Endothelial cell of umbilical vein (primary cell): ENCODE results near the gene KLHL42. TPM values are rescaled to one million over a fixed set of nuclear protein-coding genes. Genes with fewer than 3 reads are reported as not detected.

Experiments
- BruUV-seq: library from RNA; stranded (reverse); fragments of 400-500 nt; replicated peaks from 2 replicates; lab custom pipeline; 2021; lab: Mats Ljungman, UMichigan
- CTCF ChIA-PET: fragments of 300-600, 350-600 bp; sonication (Branson Sonifier 250); formaldehyde crosslinking; loops from one replicate; lab custom pipeline; 2021; ENCODE audit warnings: antibody characterized with exemption, inconsistent platforms; lab: Charles Lee
- POLR2A ChIA-PET: fragments of 300-600, 350-600 bp; sonication (Branson Sonifier 250); formaldehyde crosslinking; loops from one replicate; lab custom pipeline; 2021; ENCODE audit warnings: antibody characterized with exemption, inconsistent platforms; lab: Charles Lee
- DNase-seq: peaks from one replicate; pipeline ENCODE4 v3.0.0-alpha.2; 2011; ENCODE audit warnings: low read depth, low spot score
- FAIRE-seq: peaks from 2 replicates; lab custom pipeline; 2011; peaks lifted over from hg19 to GRCh38; lab: Jason Lieb, UNC
- H2AFZ ChIP-seq: 2 replicates; pipeline ENCODE4 v1.6.0; 2012; ENCODE audit warnings: low read depth, low read length, control low read depth, inconsistent platforms
- H3K27ac ChIP-seq: 2 replicates; pipeline ENCODE4 v1.5.1; 2011; ENCODE audit warnings: low read depth, mild to moderate bottlenecking, control low read depth, low read length, moderate library complexity; ENCODE audit not compliant: insufficient read depth
- H3K27me3 ChIP-seq, 2 experiments: 2 replicates each; pipeline versions ENCODE4 v1.6.0 to v1.6.1; 2011; ENCODE audit warnings: low read length in 2 of 2, mixed read lengths in 1 of 2; ENCODE audit not compliant: control insufficient read depth in 2 of 2, insufficient read depth in 2 of 2
- H3K36me3 ChIP-seq, 2 experiments: 2 replicates in 1 of 2; 3 replicates in 1 of 2; pipeline ENCODE4 v1.5.1; 2011; ENCODE audit warnings: low read length in 2 of 2, mild to moderate bottlenecking in 1 of 2, moderate library complexity in 1 of 2; ENCODE audit not compliant: control insufficient read depth in 2 of 2, insufficient read depth in 2 of 2; ENCODE audit errors: extremely low read depth in 1 of 2
- H3K4me1 ChIP-seq: 3 replicates; pipeline ENCODE4 v1.5.1; 2011; ENCODE audit warnings: mild to moderate bottlenecking, low read length; ENCODE audit not compliant: control insufficient read depth, insufficient read depth; ENCODE audit errors: extremely low read depth
- H3K4me2 ChIP-seq: 2 replicates; pipeline ENCODE4 v1.6.1; 2011; ENCODE audit warnings: low read length, control low read depth, mixed read lengths; ENCODE audit not compliant: insufficient read depth
- H3K4me3 ChIP-seq, 3 experiments: fragments of 200-600 bp in 1 of 3; sonication (generic), shearing (Covaris generic) in 1 of 3; replicated peaks in 1 of 3; 2 replicates each; pipeline ENCODE4 v1.5.1; 2011 to 2016; ENCODE audit warnings: control low read depth in 3 of 3, low read length in 3 of 3, mild to moderate bottlenecking in 2 of 3, inconsistent platforms in 1 of 3, low read depth in 1 of 3, moderate library complexity in 1 of 3; ENCODE audit not compliant: insufficient read depth in 1 of 3
- H3K79me2 ChIP-seq: 2 replicates; pipeline ENCODE4 v1.6.0; 2012; ENCODE audit warnings: low read length, inconsistent platforms; ENCODE audit not compliant: control insufficient read depth, insufficient read depth
- H3K9ac ChIP-seq: replicated peaks from 2 replicates; pipeline ENCODE3; 2011; ENCODE audit warnings: low read length, control low read depth; ENCODE audit not compliant: insufficient read depth; ENCODE audit errors: extremely low read depth
- H3K9me1 ChIP-seq: replicated peaks from 3 replicates; pipeline ENCODE4 v1.6.0; 2011; ENCODE audit warnings: mild to moderate bottlenecking, low read length; ENCODE audit not compliant: control insufficient read depth, insufficient read depth; ENCODE audit errors: extremely low read depth
- H3K9me3 ChIP-seq: replicated peaks from 2 replicates; pipeline ENCODE4 v1.5.1; 2012; ENCODE audit warnings: low read length, inconsistent platforms; ENCODE audit not compliant: control insufficient read depth, insufficient read depth
- H4K20me1 ChIP-seq: replicated peaks from 2 replicates; pipeline ENCODE3; 2011; ENCODE audit warnings: mild to moderate bottlenecking, low read length; ENCODE audit not compliant: control insufficient read depth, insufficient read depth; ENCODE audit errors: extremely low read depth
- EZH2 ChIP-seq: IDR thresholded peaks from 2 replicates; pipeline ENCODE4 v1.6.1; 2012; ENCODE audit warnings: borderline replicate concordance, low read depth, mild to moderate bottlenecking, moderate library complexity, low read length, inconsistent platforms; ENCODE audit not compliant: severe bottlenecking
- FOS ChIP-seq: IDR thresholded peaks from 2 replicates; pipeline ENCODE4 v1.6.1; 2011; ENCODE audit warnings: mild to moderate bottlenecking, low read length, moderate library complexity, borderline replicate concordance; ENCODE audit not compliant: insufficient read depth
- GATA2 ChIP-seq: IDR thresholded peaks from 2 replicates; pipeline ENCODE4 v1.7.0; 2011; ENCODE audit warnings: low read depth, mild to moderate bottlenecking, moderate library complexity, mixed read lengths, low read length; ENCODE audit not compliant: insufficient read length, insufficient read depth
- JUN ChIP-seq: IDR thresholded peaks from 2 replicates; pipeline ENCODE4 v1.6.1; 2011; ENCODE audit warnings: borderline replicate concordance, low read depth; ENCODE audit not compliant: insufficient read length, insufficient read depth
- MYC ChIP-seq: IDR thresholded peaks from one replicate; pipeline ENCODE4 v1.6.1; 2011; ENCODE audit warnings: mild to moderate bottlenecking, low read depth, low read length
- POLR2A ChIP-seq: IDR thresholded peaks from 2 replicates; pipeline ENCODE4 v1.6.1; 2012; ENCODE audit warnings: low read depth, mild to moderate bottlenecking, control low read depth, low read length
- POLR2AphosphoS5 ChIP-seq: IDR thresholded peaks from 2 replicates; pipeline ENCODE4 v1.6.1; 2012; ENCODE audit warnings: low read depth, mild to moderate bottlenecking, control low read depth, low read length, moderate library complexity; ENCODE audit not compliant: insufficient read depth
- dilution Hi-C: fragments of 300-500 bp; cut with MboI; formaldehyde crosslinking; loops from one replicate; pipeline ENCODE4 v1.15.0; 2019; ENCODE audit warnings: low sequenced_read_pairs; ENCODE audit not compliant: extremely low pct_ligation_motif_present
- intact Hi-C: fragments of 100-400 bp; cut with micrococcal nuclease; formaldehyde crosslinking; loops from one replicate; pipeline ENCODE4 v1.10.0; 2022
- polyA plus RNA-seq, 4 experiments: library from polyadenylated mRNA; depleted of rRNA in 3 of 4; stranded (reverse) in 3 of 4; unstranded in 1 of 4; fragments of >200 nt; gene quantifications; 2 replicates each; pipeline versions ENCODE4 v1.2.1 to v1.2.3, GENCODE V29; 2011 to 2012; ENCODE audit warnings: missing spikeins in 1 of 4
- total RNA-seq: library from RNA; stranded (reverse); gene quantifications from 2 replicates; pipeline ENCODE4 v1.2.3, GENCODE V29; 2021
- TF ChIP-seq, protein P1 (sequence below), 2 donors: IDR thresholded peaks; 1 replicate in 1 of 2; 2 replicates in 1 of 2; pipeline ENCODE4 v1.5.1; 2011; ENCODE audit warnings: low read length in 2 of 2, mild to moderate bottlenecking in 2 of 2, moderate library complexity in 2 of 2, control low read depth in 1 of 2, inconsistent platforms in 1 of 2, low read depth in 1 of 2; ENCODE audit not compliant: insufficient read depth in 1 of 2; ENCODE audit errors: extremely low read depth in 1 of 2
- TF ChIP-seq, protein P2 (sequence below): IDR thresholded peaks from 2 replicates; pipeline ENCODE4 v1.6.1; 2011; ENCODE audit not compliant: insufficient read depth, insufficient read length

The KLHL42 gene
- total and polyA plus RNA-seq, 2 donors (not counting 3 experiments of a cell fraction or from before 2014, with no cell fraction given) = 20.1 to 36.2 TPM

DNA sequence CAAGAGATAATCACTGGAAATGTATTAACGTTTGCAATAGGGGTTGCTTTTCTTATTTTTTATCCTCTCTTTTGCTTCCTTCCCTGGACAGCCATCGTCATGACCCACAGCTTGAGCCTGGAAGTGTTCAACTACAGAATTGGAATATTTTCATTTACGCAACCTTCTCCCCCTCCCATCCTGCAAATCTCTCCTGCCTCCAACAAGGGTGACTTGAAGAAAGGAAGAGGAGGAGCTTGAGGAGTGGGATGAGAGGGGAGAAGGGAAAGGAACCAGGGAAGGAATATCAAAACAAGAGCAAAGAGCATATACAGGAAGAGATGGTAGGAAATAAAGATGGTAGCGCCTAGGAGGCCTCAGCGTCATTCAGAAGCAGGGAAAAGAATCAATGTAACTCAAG, 1.6 kb downstream of the KLHL42 start:
- DNase-seq (no peak), FAIRE-seq (no peak)
- Histone ChIP-seq H3K4me1 (peaks cover 33% of the 10 kb centered on the region), H3K9me1 (no peaks in the 10 kb centered on the region), H3K36me3 (no peaks in the 10 kb centered on the region), H4K20me1 (no peaks in the 10 kb centered on the region), H3K27ac (peak overlapping the region; percentile 45), H3K4me3 (peak overlapping the region in 1 of 3 experiments; percentile 43), H3K79me2 (peaks cover 46% of the 10 kb centered on the region), H3K9me3 (no peaks in the 10 kb centered on the region), H3K4me2 (peak overlapping the region; percentile 60), H2AFZ (no peak overlapping the region), H3K27me3 (no peaks in the 10 kb centered on the region), H3K9ac (no peak overlapping the region)
- ChIA-PET POLR2A (no interaction called here), CTCF (interaction anchor here (1.3 kb wide), 1 partner anchor 40 kb away, joined by 4 read pairs; no protein-coding TSS in a partner anchor)
- intact Hi-C loops (loop anchor here (1.0 kb wide), 1 partner anchor 41 kb away; no protein-coding TSS in a partner anchor), dilution Hi-C loops (no loop called here)
- BruUV-seq = no TSS peak
- TF ChIP-seq POLR2AphosphoS5 = no peak
- TF ChIP-seq, protein P1, sequence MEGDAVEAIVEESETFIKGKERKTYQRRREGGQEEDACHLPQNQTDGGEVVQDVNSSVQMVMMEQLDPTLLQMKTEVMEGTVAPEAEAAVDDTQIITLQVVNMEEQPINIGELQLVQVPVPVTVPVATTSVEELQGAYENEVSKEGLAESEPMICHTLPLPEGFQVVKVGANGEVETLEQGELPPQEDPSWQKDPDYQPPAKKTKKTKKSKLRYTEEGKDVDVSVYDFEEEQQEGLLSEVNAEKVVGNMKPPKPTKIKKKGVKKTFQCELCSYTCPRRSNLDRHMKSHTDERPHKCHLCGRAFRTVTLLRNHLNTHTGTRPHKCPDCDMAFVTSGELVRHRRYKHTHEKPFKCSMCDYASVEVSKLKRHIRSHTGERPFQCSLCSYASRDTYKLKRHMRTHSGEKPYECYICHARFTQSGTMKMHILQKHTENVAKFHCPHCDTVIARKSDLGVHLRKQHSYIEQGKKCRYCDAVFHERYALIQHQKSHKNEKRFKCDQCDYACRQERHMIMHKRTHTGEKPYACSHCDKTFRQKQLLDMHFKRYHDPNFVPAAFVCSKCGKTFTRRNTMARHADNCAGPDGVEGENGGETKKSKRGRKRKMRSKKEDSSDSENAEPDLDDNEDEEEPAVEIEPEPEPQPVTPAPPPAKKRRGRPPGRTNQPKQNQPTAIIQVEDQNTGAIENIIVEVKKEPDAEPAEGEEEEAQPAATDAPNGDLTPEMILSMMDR (IDR thresholded peaks at IDR 0.05; ENCODE audit: extremely low read depth in 1 of 2, insufficient read depth in 1 of 2, low read depth in 1 of 2, low read length in 2 of 2) = no peak
- no peak for TF ChIP-seq POLR2A
- TF ChIP-seq, protein P2, sequence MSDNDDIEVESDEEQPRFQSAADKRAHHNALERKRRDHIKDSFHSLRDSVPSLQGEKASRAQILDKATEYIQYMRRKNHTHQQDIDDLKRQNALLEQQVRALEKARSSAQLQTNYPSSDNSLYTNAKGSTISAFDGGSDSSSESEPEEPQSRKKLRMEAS = no peak
- TF ChIP-seq JUN = no peak
- TF ChIP-seq FOS = no peak
- TF ChIP-seq GATA2 = no peak
- TF ChIP-seq EZH2 = no peak
- no peak for TF ChIP-seq MYC
